HCT116 (cell line): ENCODE measurements around the gene KIF26B. TPM values are rescaled to one million over a fixed set of nuclear protein-coding genes. Genes with fewer than 3 reads are reported as not detected.

ENCODE experiments used
- ATAC-seq: fragments of 200-7000 bp; cut with Tn5 transposase; 2 replicates; pipeline ENCODE4 v1.9.1; 2020; ENCODE audit warnings: mild to moderate bottlenecking, moderate library complexity
- BruUV-seq: library from RNA; stranded (reverse); fragments of 400-500 nt; replicated peaks from 2 replicates; lab custom pipeline; 2021; lab: Mats Ljungman, UMichigan
- CTCF ChIA-PET: fragments of 300-600 bp; sonication (Branson Sonifier 250); formaldehyde crosslinking; loops from one replicate; lab custom pipeline; 2021; ENCODE audit warnings: antibody characterized with exemption; lab: Charles Lee
- POLR2A ChIA-PET: fragments of 300-600, 350-600 bp; sonication (Branson Sonifier 250); formaldehyde crosslinking; loops from one replicate; lab custom pipeline; 2021; ENCODE audit warnings: antibody characterized with exemption; lab: Charles Lee
- RAD21 ChIA-PET, 2 experiments: fragments of 300-600 bp; sonication (Branson Sonifier 250); formaldehyde crosslinking; loops; one replicate each; lab custom pipeline; 2023; ENCODE audit warnings: low total read pairs in 2 of 2; ENCODE audit not compliant: uncharacterized antibody in 2 of 2, unreplicated experiment in 2 of 2, low non-redundant PET in 1 of 2; lab: Charles Lee
- DNase-seq: peaks from one replicate; pipeline ENCODE4 v3.0.0-alpha.2; 2010; ENCODE audit warnings: low read depth, low spot score
- H2AFZ ChIP-seq: fragments of 200-600 bp; shearing (Covaris generic), sonication (generic); 2 replicates; pipeline ENCODE4 v1.6.1; 2017; ENCODE audit warnings: low read depth, mixed run types, mixed read lengths, antibody characterized with exemption, low read length; ENCODE audit not compliant: poor library complexity, severe bottlenecking
- H3K27ac ChIP-seq: 2 replicates; pipeline ENCODE4 v1.5.1; 2012; ENCODE audit warnings: low read depth, low read length
- H3K27me3 ChIP-seq: fragments of 200-600 bp; sonication (generic); 2 replicates; pipeline ENCODE4 v1.6.1; 2016; ENCODE audit warnings: mixed run types, low read length, mixed read lengths; ENCODE audit not compliant: insufficient read depth
- H3K36me3 ChIP-seq, 2 experiments: fragments of 200-500 bp in 1 of 2; fragments of 200-600 bp in 1 of 2; sonication (Bioruptor generic) in 1 of 2; sonication (generic) in 1 of 2; 2 replicates each; pipeline versions ENCODE4 v1.5.1 to v1.6.1; 2014 to 2016; ENCODE audit warnings: low read length in 2 of 2, inconsistent platforms in 1 of 2, mixed read lengths in 1 of 2, mixed run types in 1 of 2; ENCODE audit not compliant: insufficient read depth in 2 of 2, control insufficient read depth in 1 of 2
- H3K4me1 ChIP-seq, 2 experiments: fragments of 200-600 bp in 1 of 2; sonication (generic) in 1 of 2; 2 replicates each; pipeline versions ENCODE4 v1.5.1 to v1.6.1; 2012 to 2017; ENCODE audit warnings: low read length in 2 of 2, inconsistent platforms in 1 of 2, mild to moderate bottlenecking in 1 of 2, mixed read lengths in 1 of 2, mixed run types in 1 of 2, moderate library complexity in 1 of 2; ENCODE audit not compliant: insufficient read depth in 2 of 2, control insufficient read depth in 1 of 2
- H3K4me2 ChIP-seq: fragments of 200-600 bp; sonication (generic); 2 replicates; pipeline ENCODE4 v1.6.1; 2017; ENCODE audit warnings: mixed run types, low read length, mixed read lengths
- H3K4me3 ChIP-seq, 2 experiments: fragments of 200-600 bp in 1 of 2; sonication (generic) in 1 of 2; replicated peaks in 1 of 2; 2 replicates each; pipeline ENCODE4 v1.5.1; 2011 to 2016; ENCODE audit warnings: low read length in 2 of 2, control low read depth in 1 of 2, low read depth in 1 of 2, mild to moderate bottlenecking in 1 of 2, mixed read lengths in 1 of 2, mixed run types in 1 of 2
- H3K79me2 ChIP-seq: fragments of 200-600 bp; sonication (generic); 2 replicates; pipeline ENCODE4 v1.6.1; 2017; ENCODE audit warnings: mild to moderate bottlenecking, mixed run types, low read length, moderate library complexity, mixed read lengths; ENCODE audit not compliant: insufficient read depth
- H3K9ac ChIP-seq: fragments of 200-600 bp; sonication (generic); 2 replicates; pipeline ENCODE4 v1.6.1; 2016; ENCODE audit warnings: low read length, mixed read lengths
- H3K9me2 ChIP-seq: fragments of 200-600 bp; sonication (generic), shearing (Covaris generic); 2 replicates; pipeline ENCODE4 v1.6.1; 2017; ENCODE audit warnings: mixed run types, mild to moderate bottlenecking, moderate library complexity; ENCODE audit not compliant: insufficient read depth
- H3K9me3 ChIP-seq, 2 experiments: fragments of 200-500 bp in 1 of 2; fragments of 200-600 bp in 1 of 2; sonication (Bioruptor generic) in 1 of 2; sonication (generic) in 1 of 2; 2 replicates each; pipeline ENCODE4 v1.6.1; 2014 to 2017; ENCODE audit warnings: low read length in 2 of 2, mixed read lengths in 2 of 2, inconsistent platforms in 1 of 2, low read depth in 1 of 2, mild to moderate bottlenecking in 1 of 2, mixed run types in 1 of 2, moderate library complexity in 1 of 2; ENCODE audit not compliant: control insufficient read depth in 1 of 2, insufficient read depth in 1 of 2
- H4K20me1 ChIP-seq: fragments of 200-600 bp; sonication (generic), shearing (Covaris generic); 2 replicates; pipeline ENCODE4 v1.6.1; 2017; ENCODE audit warnings: mixed run types, mild to moderate bottlenecking, moderate library complexity; ENCODE audit not compliant: insufficient read depth
- CBX3 ChIP-seq: IDR thresholded peaks from 2 replicates; pipeline ENCODE4 v1.6.1; 2012; ENCODE audit warnings: low read depth
- CEBPB ChIP-seq: IDR thresholded peaks from 2 replicates; pipeline ENCODE4 v1.6.1; 2012; ENCODE audit warnings: low read depth
- EGR1 ChIP-seq: IDR thresholded peaks from 2 replicates; pipeline ENCODE4 v1.6.1; 2012; ENCODE audit warnings: low read depth
- ELF1 ChIP-seq: IDR thresholded peaks from 2 replicates; pipeline ENCODE4 v1.6.1; 2012; ENCODE audit warnings: low read depth, borderline replicate concordance
- RAD21 ChIP-seq: IDR thresholded peaks from 2 replicates; pipeline ENCODE4 v1.6.1; 2012; ENCODE audit warnings: low read depth, mild to moderate bottlenecking
- SRF ChIP-seq: IDR thresholded peaks from 2 replicates; pipeline ENCODE4 v1.6.1; 2012; ENCODE audit warnings: low read depth
- YY1 ChIP-seq: IDR thresholded peaks from 2 replicates; pipeline ENCODE4 v1.6.1; 2011; ENCODE audit warnings: low read length, low read depth, moderate library complexity, mild to moderate bottlenecking; ENCODE audit not compliant: insufficient replicate concordance; ENCODE audit errors: extremely low read depth
- ZFX ChIP-seq: fragments of 450-650 bp; IDR thresholded peaks from 2 replicates; pipeline ENCODE4 v1.6.1; 2017
- intact Hi-C: fragments of 100-400 bp; cut with micrococcal nuclease; formaldehyde crosslinking; loops from 2 replicates; pipeline ENCODE4 v1.10.0; 2022
- total RNA-seq: library from RNA; stranded (reverse); gene quantifications from one replicate; pipeline ENCODE4 v1.2.1, GENCODE V29; 2021; ENCODE audit not compliant: unreplicated experiment
- TF ChIP-seq, protein P1 (sequence below): IDR thresholded peaks from 2 replicates; pipeline ENCODE4 v1.6.1; 2012
- TF ChIP-seq, protein P2 (sequence below): IDR thresholded peaks from 2 replicates; pipeline ENCODE4 v1.6.1; 2012; ENCODE audit warnings: low read depth
- TF ChIP-seq, protein P3 (sequence below), 3 experiments: fragments of 200-600 bp in 1 of 3; sonication (generic) in 1 of 3; IDR thresholded peaks in 2 of 3; conservative IDR thresholded peaks in 1 of 3; 2 replicates each; pipeline ENCODE4 v1.5.1; 2012 to 2017; ENCODE audit warnings: low read depth in 2 of 3, low read length in 2 of 3, antibody characterized with exemption in 1 of 3, borderline replicate concordance in 1 of 3, control low read depth in 1 of 3, mild to moderate bottlenecking in 1 of 3, mixed read lengths in 1 of 3, mixed run types in 1 of 3, moderate library complexity in 1 of 3; ENCODE audit not compliant: insufficient read depth in 1 of 3

KIF26B gene
- total RNA-seq, 1 experiment from 2014 or later, result 0.49 TPM

DNA sequence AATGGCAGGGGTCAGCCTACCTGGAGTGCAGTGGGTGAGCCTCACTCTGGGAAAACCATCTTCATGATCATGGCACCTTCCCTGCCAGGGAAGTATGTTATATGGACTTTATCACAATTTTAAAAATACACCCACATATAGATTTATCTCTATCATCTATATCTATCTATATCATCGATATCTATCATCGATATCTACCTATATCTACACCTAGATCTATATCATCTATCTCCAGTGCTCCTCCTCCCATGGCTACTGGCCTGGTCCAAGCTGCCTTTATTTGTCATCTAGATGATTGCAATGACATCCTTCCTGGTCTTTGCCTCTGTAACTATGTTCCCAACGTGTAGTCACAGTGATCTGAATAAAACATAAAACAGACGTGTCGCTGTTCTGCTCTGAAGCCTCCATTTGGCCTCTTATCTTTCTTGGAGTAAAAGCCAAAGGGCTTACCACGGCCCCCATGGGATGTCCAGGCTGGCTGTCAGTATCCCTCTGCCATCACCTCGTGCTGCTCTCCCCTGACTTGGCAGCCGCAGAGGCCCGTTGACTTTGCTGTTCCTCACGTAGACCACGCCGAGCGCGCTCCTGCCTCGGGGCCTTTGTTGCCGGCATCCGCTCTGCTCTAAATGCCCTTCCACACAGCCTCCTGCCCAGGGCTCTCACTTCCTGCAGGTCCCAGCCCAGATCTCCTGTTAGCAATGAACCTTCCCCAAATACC is 20.6 kb upstream of the KIF26B start:
- POLR2A ChIA-PET, result no interaction called here
- RAD21 ChIA-PET, result no interaction called here
- no TSS peak for BruUV-seq
- no peak overlapping the region for H3K9ac ChIP-seq
- no peaks in the 10 kb centered on the region for H3K36me3 ChIP-seq
- DNase-seq, result no peak
- peaks cover 3% of the 10 kb centered on the region; the same call in 1 of the 2 replicates for H3K27me3 ChIP-seq
- no peak overlapping the region for H3K4me2 ChIP-seq
- H3K9me2 ChIP-seq, result no peaks in the 10 kb centered on the region
- no peak overlapping the region for H3K4me3 ChIP-seq
- no peak overlapping the region for H3K27ac ChIP-seq
- intact Hi-C loops, result no loop called here
- H2AFZ ChIP-seq, result no peak overlapping the region
- H3K4me1 ChIP-seq, result no peaks in the 10 kb centered on the region
- no peak for ATAC-seq
- H3K9me3 ChIP-seq, result no peaks in the 10 kb centered on the region
- CTCF ChIA-PET, result interaction anchor here (1.0 kb wide), 1 partner anchor 22 kb away, joined by 3 read pairs; no protein-coding TSS in a partner anchor
- no peaks in the 10 kb centered on the region for H4K20me1 ChIP-seq
- TF ChIP-seq, protein P1, sequence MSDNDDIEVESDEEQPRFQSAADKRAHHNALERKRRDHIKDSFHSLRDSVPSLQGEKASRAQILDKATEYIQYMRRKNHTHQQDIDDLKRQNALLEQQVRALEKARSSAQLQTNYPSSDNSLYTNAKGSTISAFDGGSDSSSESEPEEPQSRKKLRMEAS, result no peak
- no peak for TF ChIP-seq YY1
- no peak for TF ChIP-seq CEBPB
- no peak for TF ChIP-seq CBX3
- no peak for TF ChIP-seq EGR1
- no peak for TF ChIP-seq RAD21
- TF ChIP-seq, protein P2, sequence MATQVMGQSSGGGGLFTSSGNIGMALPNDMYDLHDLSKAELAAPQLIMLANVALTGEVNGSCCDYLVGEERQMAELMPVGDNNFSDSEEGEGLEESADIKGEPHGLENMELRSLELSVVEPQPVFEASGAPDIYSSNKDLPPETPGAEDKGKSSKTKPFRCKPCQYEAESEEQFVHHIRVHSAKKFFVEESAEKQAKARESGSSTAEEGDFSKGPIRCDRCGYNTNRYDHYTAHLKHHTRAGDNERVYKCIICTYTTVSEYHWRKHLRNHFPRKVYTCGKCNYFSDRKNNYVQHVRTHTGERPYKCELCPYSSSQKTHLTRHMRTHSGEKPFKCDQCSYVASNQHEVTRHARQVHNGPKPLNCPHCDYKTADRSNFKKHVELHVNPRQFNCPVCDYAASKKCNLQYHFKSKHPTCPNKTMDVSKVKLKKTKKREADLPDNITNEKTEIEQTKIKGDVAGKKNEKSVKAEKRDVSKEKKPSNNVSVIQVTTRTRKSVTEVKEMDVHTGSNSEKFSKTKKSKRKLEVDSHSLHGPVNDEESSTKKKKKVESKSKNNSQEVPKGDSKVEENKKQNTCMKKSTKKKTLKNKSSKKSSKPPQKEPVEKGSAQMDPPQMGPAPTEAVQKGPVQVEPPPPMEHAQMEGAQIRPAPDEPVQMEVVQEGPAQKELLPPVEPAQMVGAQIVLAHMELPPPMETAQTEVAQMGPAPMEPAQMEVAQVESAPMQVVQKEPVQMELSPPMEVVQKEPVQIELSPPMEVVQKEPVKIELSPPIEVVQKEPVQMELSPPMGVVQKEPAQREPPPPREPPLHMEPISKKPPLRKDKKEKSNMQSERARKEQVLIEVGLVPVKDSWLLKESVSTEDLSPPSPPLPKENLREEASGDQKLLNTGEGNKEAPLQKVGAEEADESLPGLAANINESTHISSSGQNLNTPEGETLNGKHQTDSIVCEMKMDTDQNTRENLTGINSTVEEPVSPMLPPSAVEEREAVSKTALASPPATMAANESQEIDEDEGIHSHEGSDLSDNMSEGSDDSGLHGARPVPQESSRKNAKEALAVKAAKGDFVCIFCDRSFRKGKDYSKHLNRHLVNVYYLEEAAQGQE, result no peak
- TF ChIP-seq SRF, result no peak
- TF ChIP-seq, protein P3, sequence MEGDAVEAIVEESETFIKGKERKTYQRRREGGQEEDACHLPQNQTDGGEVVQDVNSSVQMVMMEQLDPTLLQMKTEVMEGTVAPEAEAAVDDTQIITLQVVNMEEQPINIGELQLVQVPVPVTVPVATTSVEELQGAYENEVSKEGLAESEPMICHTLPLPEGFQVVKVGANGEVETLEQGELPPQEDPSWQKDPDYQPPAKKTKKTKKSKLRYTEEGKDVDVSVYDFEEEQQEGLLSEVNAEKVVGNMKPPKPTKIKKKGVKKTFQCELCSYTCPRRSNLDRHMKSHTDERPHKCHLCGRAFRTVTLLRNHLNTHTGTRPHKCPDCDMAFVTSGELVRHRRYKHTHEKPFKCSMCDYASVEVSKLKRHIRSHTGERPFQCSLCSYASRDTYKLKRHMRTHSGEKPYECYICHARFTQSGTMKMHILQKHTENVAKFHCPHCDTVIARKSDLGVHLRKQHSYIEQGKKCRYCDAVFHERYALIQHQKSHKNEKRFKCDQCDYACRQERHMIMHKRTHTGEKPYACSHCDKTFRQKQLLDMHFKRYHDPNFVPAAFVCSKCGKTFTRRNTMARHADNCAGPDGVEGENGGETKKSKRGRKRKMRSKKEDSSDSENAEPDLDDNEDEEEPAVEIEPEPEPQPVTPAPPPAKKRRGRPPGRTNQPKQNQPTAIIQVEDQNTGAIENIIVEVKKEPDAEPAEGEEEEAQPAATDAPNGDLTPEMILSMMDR (IDR thresholded peaks at IDR 0.05 in 2 of 3, conservative IDR thresholded peaks at IDR 0.05 in 1 of 3; ENCODE audit: borderline replicate concordance in 1 of 3, insufficient read depth in 1 of 3, low read depth in 2 of 3, low read length in 2 of 3), result no peak
- no peak for TF ChIP-seq ELF1
- no peak for TF ChIP-seq ZFX
- TF ChIP-seq, all 23 proteins: peak for 0
- H3K79me2 ChIP-seq, result no peaks in the 10 kb centered on the region
